Vagina (tissue), 2 donors: ENCODE measurements around the gene FAH. TPM values are rescaled to one million over a fixed set of nuclear protein-coding genes. Genes with fewer than 3 reads are reported as not detected.

Experiments
- DNase-seq, 2 donors: peaks; one replicate each; pipeline ENCODE4 v3.0.0-alpha.2; 2017; ENCODE audit errors: extremely low spot score in 2 of 2
- H3K27ac ChIP-seq: fragments of 200-600 bp; sonication (generic); one replicate; pipeline ENCODE4 v1.5.1; 2019
- H3K27me3 ChIP-seq: fragments of 200-600 bp; sonication (generic); one replicate; pipeline ENCODE4 v1.5.1; 2019
- H3K36me3 ChIP-seq, 2 donors: fragments of 200-600 bp; sonication (generic); one replicate each; pipeline ENCODE4 v1.5.1; 2017 to 2019
- H3K4me1 ChIP-seq: fragments of 200-600 bp; sonication (generic); one replicate; pipeline ENCODE4 v1.5.1; 2019
- H3K4me3 ChIP-seq, 2 donors: fragments of 200-600 bp; sonication (generic); 1 replicate in 1 of 2; 2 replicates in 1 of 2; pipeline ENCODE4 v1.5.1; 2016 to 2019
- H3K9me3 ChIP-seq: fragments of 200-600 bp; sonication (generic); one replicate; pipeline ENCODE4 v1.5.1; 2019
- CTCF ChIP-seq, 3 experiments: fragments of 450-650 bp in 2 of 3; fragments of 200-600 bp in 1 of 3; sonication (generic) in 1 of 3; IDR thresholded peaks; one replicate each; pipeline ENCODE4 v1.5.1; 2017 to 2019; ENCODE audit warnings: antibody characterized with exemption in 3 of 3, mild to moderate bottlenecking in 2 of 3, moderate library complexity in 2 of 3
- POLR2A ChIP-seq, 2 donors: fragments of 450-650 bp; IDR thresholded peaks; one replicate each; pipeline ENCODE4 v1.6.1; 2017; ENCODE audit warnings: antibody characterized with exemption in 2 of 2, mild to moderate bottlenecking in 2 of 2, moderate library complexity in 2 of 2
- POLR2AphosphoS5 ChIP-seq, 2 donors: sonication (generic); formaldehyde crosslinking; IDR thresholded peaks; one replicate each; pipeline ENCODE4 v1.9.0; 2017; ENCODE audit warnings: antibody characterized with exemption in 2 of 2, mild to moderate bottlenecking in 2 of 2, low read depth in 1 of 2; ENCODE audit not compliant: insufficient read depth in 1 of 2
- intact Hi-C: fragments of 100-400 bp; cut with DNase I; formaldehyde crosslinking; loops from one replicate; pipeline ENCODE4 v1.15.1; 2023
- total RNA-seq: library from RNA; depleted of rRNA; stranded (reverse); fragments of >200 nt; gene quantifications from one replicate; pipeline ENCODE4 v1.2.3, GENCODE V29; 2016

The FAH gene
- total RNA-seq, 1 donor from 2014 or later: 27.3 TPM

GRCh38 chr15:80179935-80180334, 27.1 kb downstream of the FAH start:
- Histone ChIP-seq H3K27ac (peak overlapping the region; percentile 1), H3K4me3 (no peak overlapping the region), H3K9me3 (no peaks in the 10 kb centered on the region), H3K27me3 (no peaks in the 10 kb centered on the region), H3K36me3 (peaks cover 0 to 54% of the 10 kb centered on the region in 2 donors), H3K4me1 (peaks cover 9% of the 10 kb centered on the region)
- no peak for DNase-seq
- intact Hi-C loops: no loop called here
- no peak for TF ChIP-seq CTCF (IDR thresholded peaks at IDR 0.05)
- TF ChIP-seq POLR2AphosphoS5 (IDR thresholded peaks at IDR 0.05; ENCODE audit: insufficient read depth in 1 of 2, low read depth in 1 of 2): no peak
- TF ChIP-seq POLR2A (IDR thresholded peaks at IDR 0.05): no peak

- peaks cover 0 to 59% of the 10 kb centered on the region in 2 donors for H3K36me3 ChIP-seq
- TF ChIP-seq POLR2A (IDR thresholded peaks at IDR 0.05): no peak
- no peak for TF ChIP-seq CTCF (IDR thresholded peaks at IDR 0.05)
- TF ChIP-seq POLR2AphosphoS5 (IDR thresholded peaks at IDR 0.05; ENCODE audit: insufficient read depth in 1 of 2, low read depth in 1 of 2): no peak
Measured at GRCh38 chr15:80180468-80180867, 27.7 kb downstream of the FAH start.

GRCh38 chr15:80180986-80181385, 28.2 kb downstream of the FAH start:
- no peaks in the 10 kb centered on the region for H3K27me3 ChIP-seq
- no peak overlapping the region for H3K27ac ChIP-seq
- H3K9me3 ChIP-seq: no peaks in the 10 kb centered on the region
- no peak for TF ChIP-seq CTCF (IDR thresholded peaks at IDR 0.05)
- no peak for TF ChIP-seq POLR2A (IDR thresholded peaks at IDR 0.05)
- no peak for TF ChIP-seq POLR2AphosphoS5 (IDR thresholded peaks at IDR 0.05; ENCODE audit: insufficient read depth in 1 of 2, low read depth in 1 of 2)
- no peak for DNase-seq
- no peak overlapping the region for H3K4me3 ChIP-seq
- H3K4me1 ChIP-seq: peaks cover 4% of the 10 kb centered on the region
- peaks cover 0 to 63% of the 10 kb centered on the region in 2 donors for H3K36me3 ChIP-seq
- intact Hi-C loops: no loop called here

More at GRCh38 chr15:80180468-80180867, 27.7 kb downstream of the FAH start:
- no peak overlapping the region for H3K27ac ChIP-seq
- intact Hi-C loops: no loop called here
- H3K4me1 ChIP-seq: peaks cover 4% of the 10 kb centered on the region
- H3K9me3 ChIP-seq: no peaks in the 10 kb centered on the region
- no peaks in the 10 kb centered on the region for H3K27me3 ChIP-seq
- no peak for DNase-seq
- H3K4me3 ChIP-seq: no peak overlapping the region

- Histone ChIP-seq H3K4me1 (peaks cover 4% of the 10 kb centered on the region), H3K36me3 (peaks cover 0 to 63% of the 10 kb centered on the region in 2 donors), H3K4me3 (no peak overlapping the region), H3K27ac (no peak overlapping the region), H3K27me3 (no peaks in the 10 kb centered on the region), H3K9me3 (no peaks in the 10 kb centered on the region)
- no peak for DNase-seq
- intact Hi-C loops: no loop called here
- TF ChIP-seq POLR2A (IDR thresholded peaks at IDR 0.05): no peak
- TF ChIP-seq POLR2AphosphoS5 (IDR thresholded peaks at IDR 0.05; ENCODE audit: insufficient read depth in 1 of 2, low read depth in 1 of 2): no peak
- TF ChIP-seq CTCF (IDR thresholded peaks at IDR 0.05): no peak
Measured at GRCh38 chr15:80182611-80183261, 29.9 kb downstream of the FAH start.

GRCh38 chr15:80183306-80183705, 30.5 kb downstream of the FAH start:
- intact Hi-C loops: no loop called here
- H3K27me3 ChIP-seq: no peaks in the 10 kb centered on the region
- peaks cover 0 to 59% of the 10 kb centered on the region in 2 donors for H3K36me3 ChIP-seq

More at GRCh38 chr15:80183306-80183705, 30.5 kb downstream of the FAH start:
- H3K4me1 ChIP-seq: peaks cover 4% of the 10 kb centered on the region
- TF ChIP-seq POLR2A (IDR thresholded peaks at IDR 0.05) (no peak), POLR2AphosphoS5 (IDR thresholded peaks at IDR 0.05; ENCODE audit: insufficient read depth in 1 of 2, low read depth in 1 of 2) (no peak), CTCF (IDR thresholded peaks at IDR 0.05) (no peak)
- DNase-seq: no peak
- H3K9me3 ChIP-seq: no peaks in the 10 kb centered on the region
- no peak overlapping the region for H3K27ac ChIP-seq
- no peak overlapping the region for H3K4me3 ChIP-seq
